ENCODE measurements around the gene COQ5.

DNA sequence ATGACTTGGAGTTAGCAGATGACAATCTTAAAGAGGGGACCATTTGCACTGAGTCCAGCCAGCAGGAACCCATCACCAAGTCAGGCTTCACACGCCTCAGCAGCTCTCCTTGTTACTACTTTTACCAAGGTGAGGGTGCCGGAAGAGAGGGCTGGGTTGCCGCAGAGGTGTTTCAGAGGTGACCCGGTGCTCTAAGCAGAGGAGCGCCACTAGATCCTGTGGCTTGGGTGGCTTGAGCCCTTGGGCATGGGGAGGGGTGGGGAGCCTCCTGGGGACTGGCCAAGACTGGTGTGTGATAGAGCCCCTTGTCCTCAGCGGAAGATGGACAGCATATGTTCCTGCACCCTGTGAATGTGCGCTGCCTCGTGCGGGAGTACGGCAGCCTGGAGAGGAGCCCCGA lies 34.5 kb upstream of the COQ5 start:
- TF ChIP-seq POLR2A (IDR thresholded peaks at IDR 0.05) (no peak), CTCF (IDR thresholded peaks at IDR 0.05) (no peak)
